Head of caudate nucleus (tissue), 42 donors: ENCODE measurements around the gene FKBP5.
"Not testable (repeated sequence)": the region's sequence is repeated elsewhere in the genome, so short reads cannot be mapped to it uniquely, and the experiment has no call there.

Experiments
- DNase-seq, 42 donors: peaks; one replicate each; pipeline versions ENCODE4 v3.0.0 to v3.0.0-alpha.2; 2020 to 2021; ENCODE audit warnings: mixed read lengths in 7 of 42
- intact Hi-C: fragments of 100-400 bp; cut with DNase I; formaldehyde crosslinking; loops from one replicate; pipeline ENCODE4 v1.15.0; 2022

The FKBP5 gene

DNA sequence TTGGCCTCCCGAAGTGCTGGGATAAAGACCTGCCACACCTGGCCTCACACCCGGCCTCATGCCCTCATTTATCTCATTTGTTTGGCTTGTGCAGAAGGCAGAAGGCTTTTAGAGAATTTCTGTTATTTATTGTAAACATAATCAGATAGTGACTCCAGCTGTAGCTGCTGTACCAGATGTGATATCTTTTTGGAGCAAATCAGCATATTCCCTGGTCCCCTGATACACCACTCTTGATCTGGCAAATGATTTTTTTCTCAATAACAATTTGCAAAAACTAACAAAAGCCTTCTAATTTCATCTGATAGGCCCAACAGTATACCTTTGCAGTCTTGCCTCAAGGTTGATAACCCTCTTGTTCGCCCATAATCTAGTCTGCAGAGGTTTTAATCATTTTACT is 149.5 kb downstream of the FKBP5 start:
- intact Hi-C loops: no loop called here
- no peak for DNase-seq

DNA sequence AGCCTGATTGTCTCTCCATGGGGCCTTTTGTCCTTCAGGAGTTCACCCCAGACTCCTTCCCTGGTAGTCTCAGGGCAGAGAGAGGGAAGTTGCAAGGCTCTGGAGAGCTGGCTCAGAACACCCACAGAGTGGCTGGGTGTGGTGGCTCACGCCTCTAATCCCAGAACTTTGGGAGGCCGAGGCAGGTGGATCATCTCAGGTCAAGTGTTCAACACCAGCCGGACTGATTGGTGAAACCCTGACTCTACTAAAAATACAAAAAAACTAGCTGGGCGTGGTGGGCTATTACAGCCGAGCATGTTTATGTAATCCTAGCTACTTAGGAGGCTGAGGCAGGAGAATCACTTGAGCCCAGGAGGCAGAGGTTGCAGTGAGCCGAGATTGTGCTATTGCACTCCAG is 152.9 kb downstream of the FKBP5 start:
- DNase-seq, intact Hi-C loops: not testable (repeated sequence)

DNA sequence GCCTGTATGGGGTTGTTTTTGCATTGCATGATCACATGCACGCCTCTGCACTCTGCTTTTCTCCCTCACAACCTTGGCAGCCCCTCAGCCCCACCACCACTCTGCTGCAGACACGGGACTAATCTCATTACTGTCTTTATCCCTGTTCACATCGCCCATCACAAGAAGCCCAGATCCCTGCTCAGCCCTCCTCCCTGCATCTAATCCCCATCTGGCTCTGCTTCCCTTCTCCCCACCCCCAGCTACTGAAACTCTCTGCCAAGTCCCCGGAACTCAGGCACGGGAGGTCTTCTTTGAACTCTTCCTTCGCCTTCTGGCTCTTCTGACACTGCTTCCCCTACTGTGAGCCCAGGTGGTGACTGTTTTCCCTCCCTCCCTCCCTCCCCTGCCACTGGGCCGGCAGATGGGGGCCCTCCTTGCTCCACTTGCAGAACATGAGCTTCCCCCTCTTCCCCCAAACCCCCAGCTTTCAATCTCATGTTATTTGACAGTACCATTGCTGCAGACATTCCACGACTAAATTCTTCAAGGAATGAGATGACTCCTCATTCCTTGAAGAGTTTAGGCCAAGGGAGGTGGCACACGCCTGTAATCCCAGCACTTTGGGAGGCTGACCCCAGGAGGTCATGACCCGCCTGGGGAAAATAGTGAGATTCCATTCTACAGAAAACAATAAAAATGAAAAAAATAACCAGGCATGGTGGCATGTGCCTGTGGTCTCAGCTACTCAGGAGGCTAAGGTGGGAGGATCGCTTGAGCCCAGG is 154.1 kb downstream of the FKBP5 start:
- intact Hi-C loops: no loop called here
- no peak for DNase-seq

DNA sequence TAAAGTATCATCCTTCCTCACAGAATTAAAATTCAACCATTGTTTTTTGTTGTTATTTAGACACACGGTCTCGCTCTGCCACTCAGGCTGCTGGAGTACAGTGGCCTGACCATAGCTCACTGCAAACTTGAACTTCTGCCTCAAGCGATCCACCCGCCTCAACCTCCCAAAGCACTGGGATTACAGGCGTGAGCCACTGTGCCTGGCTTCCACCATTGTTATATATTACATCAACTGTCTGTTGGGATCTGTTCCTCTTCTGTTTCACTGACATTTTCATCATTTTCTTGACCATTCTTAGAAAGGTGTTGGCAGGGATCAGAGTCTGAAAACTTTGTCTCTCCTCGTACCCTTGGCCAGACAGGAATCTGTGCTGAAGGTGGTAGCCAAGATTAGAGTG is 154.7 kb downstream of the FKBP5 start:
- intact Hi-C loops: no loop called here
- DNase-seq: no peak

DNA sequence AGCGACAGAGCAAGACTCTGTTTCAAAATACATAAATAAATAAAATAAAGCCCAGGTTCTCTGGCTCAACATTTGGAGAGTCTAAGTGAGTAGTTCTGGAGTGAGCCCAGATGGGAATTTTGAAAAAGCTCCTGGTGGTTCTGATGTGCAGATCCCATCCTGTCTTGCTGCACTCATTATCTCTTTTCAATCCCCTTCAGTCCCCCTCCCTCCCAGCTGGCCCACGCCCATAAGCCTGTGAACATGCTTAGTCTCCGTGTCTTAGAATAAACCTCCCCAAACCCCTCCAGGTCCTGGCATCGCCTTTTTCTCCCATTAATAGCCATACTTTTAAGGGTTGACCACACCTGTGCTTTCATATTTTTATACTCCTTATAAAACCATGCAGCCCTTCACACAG is 156.6 kb downstream of the FKBP5 start:
- intact Hi-C loops: no loop called here

DNA sequence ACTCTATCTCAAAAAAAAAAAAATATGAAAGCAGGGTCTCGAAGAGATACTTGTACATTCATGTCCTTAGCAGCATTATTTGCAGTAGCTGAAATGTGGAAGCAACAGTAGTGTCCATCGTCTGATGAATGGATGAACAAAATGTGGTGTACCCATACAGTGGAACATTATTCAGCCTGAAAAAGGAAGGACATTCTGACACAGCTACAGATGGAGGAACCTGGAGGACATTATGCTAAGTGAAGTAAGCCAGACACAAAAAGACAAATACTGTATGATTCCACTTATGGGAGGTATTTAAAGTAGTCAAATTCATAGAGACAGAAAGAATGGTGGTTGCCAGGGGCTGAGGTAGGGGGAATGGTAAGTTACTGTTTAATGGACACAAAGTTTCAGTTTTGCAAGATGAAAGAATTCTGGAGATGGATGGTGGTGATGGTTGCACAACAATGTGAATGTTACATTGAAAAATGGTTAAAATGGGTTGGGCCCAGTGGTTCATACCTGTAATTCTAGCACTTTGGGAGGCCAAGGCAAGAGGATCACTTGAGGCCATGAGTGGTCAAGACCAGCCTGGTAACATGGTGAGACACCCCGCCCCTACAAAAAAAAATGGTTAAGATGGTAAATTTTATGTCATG is 164.2 kb downstream of the FKBP5 start:
- intact Hi-C loops: no loop called here
- no peak for DNase-seq

More for the DNA sequence above, 156.6 kb downstream of the FKBP5 start:
- no peak for DNase-seq
